Measurements from ENCODE around the gene TRMT2A.

Gene TRMT2A

GRCh38 chr22:20107951-20108756, 8.9 kb downstream of the TRMT2A start:
- Histone ChIP-seq H3K4me1 (ENCODE audit: control insufficient read depth, insufficient read depth, low read length) (no peaks in the 10 kb centered on the region), H3K4me3 (ENCODE audit: low read depth, low read length) (no peak overlapping the region), H3K9me3 (ENCODE audit: control insufficient read depth, insufficient read depth, low read depth, low read length) (no peaks in the 10 kb centered on the region), H3K27ac (ENCODE audit: extremely low read depth, low read depth, low read length) (no peak overlapping the region; the same call in 1 of the 2 replicates), H3K36me3 (ENCODE audit: control insufficient read depth in 2 of 2, insufficient read depth in 1 of 2, low read length in 2 of 2) (peaks cover 7 to 98% of the 10 kb centered on the region in 2 experiments; a peak in 2 of 3 replicates)
- POLR2A ChIA-PET = no interaction called here
- CTCF ChIA-PET = interaction anchor here (0.8 to 0.9 kb wide), 2 partner anchors 20 to 378 kb away, joined by 3 read pairs; no protein-coding TSS in a partner anchor
- TF ChIP-seq PATZ1 (tag by site-specific recombination; IDR thresholded peaks at IDR 0.05) (0 out of 2 replicates have a peak, but pooled peaks have one; percentile 27), ZNF571 (tag by site-specific recombination; IDR thresholded peaks at IDR 0.05) (no peak), KLF17 (tag by site-specific recombination; IDR thresholded peaks at IDR 0.05) (no peak), SP7 (tag by site-specific recombination; IDR thresholded peaks at IDR 0.05) (no peak), ZNF341 (tag by site-specific recombination; IDR thresholded peaks at IDR 0.05; ENCODE audit: low read depth) (peak; percentile 71), ZXDB (tag by site-specific recombination; IDR thresholded peaks at IDR 0.05) (no peak), ZFP37 (tag by site-specific recombination; IDR thresholded peaks at IDR 0.05) (no peak), ZNF600 (tag by site-specific recombination; IDR thresholded peaks at IDR 0.05) (peak; percentile 43; the same call in 1 of the 2 replicates), ZBTB17 (tag by site-specific recombination; IDR thresholded peaks at IDR 0.05) (peak; percentile 80)

- POLR2A ChIA-PET = no interaction called here
- H3K4me1 ChIP-seq (ENCODE audit: control insufficient read depth, insufficient read depth, low read length) = no peaks in the 10 kb centered on the region
- peaks cover 14 to 98% of the 10 kb centered on the region in 2 experiments; a peak in 2 of 3 replicates for H3K36me3 ChIP-seq (ENCODE audit: control insufficient read depth in 2 of 2, insufficient read depth in 1 of 2, low read length in 2 of 2)
- CTCF ChIA-PET = interaction anchor here (0.9 kb wide), 1 partner anchor 377 kb away, joined by 3 read pairs; no protein-coding TSS in a partner anchor
- TF ChIP-seq REST (tag by site-specific recombination; IDR thresholded peaks at IDR 0.05) (peak; percentile 18; the same call in 1 of the 2 replicates), KLF1 (tag by site-specific recombination; IDR thresholded peaks at IDR 0.05) (no peak)
- H3K27ac ChIP-seq (ENCODE audit: extremely low read depth, low read depth, low read length) = no peak overlapping the region
- no peak overlapping the region for H3K4me3 ChIP-seq (ENCODE audit: low read depth, low read length)
- no peaks in the 10 kb centered on the region for H3K9me3 ChIP-seq (ENCODE audit: control insufficient read depth, insufficient read depth, low read depth, low read length)
Observed at GRCh38 chr22:20107471-20107901, 9.5 kb downstream of the TRMT2A start.

- peaks cover 17 to 98% of the 10 kb centered on the region in 2 experiments; a peak in 2 of 3 replicates for H3K36me3 ChIP-seq (ENCODE audit: control insufficient read depth in 2 of 2, insufficient read depth in 1 of 2, low read length in 2 of 2)
- H3K27ac ChIP-seq (ENCODE audit: extremely low read depth, low read depth, low read length) = no peak overlapping the region
- TF ChIP-seq OSR2 (tag by site-specific recombination; IDR thresholded peaks at IDR 0.05) (no peak), ZNF654 (tag by site-specific recombination; IDR thresholded peaks at IDR 0.05; ENCODE audit: low read depth) (no peak), ZSCAN30 (tag by site-specific recombination; IDR thresholded peaks at IDR 0.05) (no peak), ZNF501 (tag by site-specific recombination; IDR thresholded peaks at IDR 0.05) (no peak), PRDM1 (tag by site-specific recombination; IDR thresholded peaks at IDR 0.05) (0 out of 2 replicates have a peak, but pooled peaks have one; percentile 44)
- ChIA-PET POLR2A (no interaction called here), CTCF (no interaction called here)
- H3K4me1 ChIP-seq (ENCODE audit: control insufficient read depth, insufficient read depth, low read length) = no peaks in the 10 kb centered on the region
- no peak overlapping the region for H3K4me3 ChIP-seq (ENCODE audit: low read depth, low read length)
- H3K9me3 ChIP-seq (ENCODE audit: control insufficient read depth, insufficient read depth, low read depth, low read length) = no peaks in the 10 kb centered on the region
Observed at GRCh38 chr22:20106849-20107237, 10.2 kb downstream of the TRMT2A start.

Data from HEK293 (cell line).